ENCODE results near the gene TSC22D4.
A peak's percentile ranks its signal among the peaks of the same experiment; 100 is the strongest.
"Not testable (repeated sequence)": the region's sequence is repeated elsewhere in the genome, so short reads cannot be mapped to it uniquely, and the experiment has no call there.

Gene TSC22D4

GRCh38 chr7:100478958-100479660, at the start of gene TSC22D4:
TSC22D4 (minus strand) TSS chr7:100479214; CDS start chr7:100478038, 1,176 bp downstream.
- TF ChIP-seq CTCF (IDR thresholded peaks at IDR 0.05; ENCODE audit: low read length, missing control alignments), result no peak
- peak; percentile 96 for DNase-seq (ENCODE audit: low read depth)
- peak within 1 kb of the TSS; percentile 93 for H3K4me3 ChIP-seq (replicated peaks; ENCODE audit: low read depth, low read length)

- not testable (repeated sequence) for H3K4me3 ChIP-seq (replicated peaks; ENCODE audit: low read depth, low read length); DNase-seq (ENCODE audit: low read depth)
Measured at GRCh38 chr7:100528108-100528866, 49.3 kb upstream of the TSC22D4 start.

DNA sequence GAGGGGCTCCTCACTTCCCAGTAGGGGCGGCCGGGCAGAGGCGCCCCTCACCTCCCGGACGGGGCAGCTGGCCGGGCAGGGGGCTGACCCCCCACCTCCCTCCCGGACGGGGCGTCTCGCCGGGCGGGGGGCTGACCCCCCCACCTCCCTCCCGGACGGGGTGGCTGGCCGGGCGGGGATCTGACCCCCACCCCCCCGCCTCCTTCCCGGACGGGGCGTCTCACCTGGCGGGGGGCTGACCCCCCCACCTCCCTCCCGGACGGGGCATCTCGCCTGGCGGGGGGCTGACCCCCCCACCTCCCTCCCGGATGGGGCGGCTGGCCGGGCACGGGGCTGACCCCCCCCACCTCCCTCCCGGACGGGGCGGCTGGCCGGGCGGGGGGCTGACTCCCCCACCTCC, 44.2 kb upstream of the TSC22D4 start:
- DNase-seq (ENCODE audit: low read depth); H3K4me3 ChIP-seq (replicated peaks; ENCODE audit: low read depth, low read length): not testable (repeated sequence)

DNA sequence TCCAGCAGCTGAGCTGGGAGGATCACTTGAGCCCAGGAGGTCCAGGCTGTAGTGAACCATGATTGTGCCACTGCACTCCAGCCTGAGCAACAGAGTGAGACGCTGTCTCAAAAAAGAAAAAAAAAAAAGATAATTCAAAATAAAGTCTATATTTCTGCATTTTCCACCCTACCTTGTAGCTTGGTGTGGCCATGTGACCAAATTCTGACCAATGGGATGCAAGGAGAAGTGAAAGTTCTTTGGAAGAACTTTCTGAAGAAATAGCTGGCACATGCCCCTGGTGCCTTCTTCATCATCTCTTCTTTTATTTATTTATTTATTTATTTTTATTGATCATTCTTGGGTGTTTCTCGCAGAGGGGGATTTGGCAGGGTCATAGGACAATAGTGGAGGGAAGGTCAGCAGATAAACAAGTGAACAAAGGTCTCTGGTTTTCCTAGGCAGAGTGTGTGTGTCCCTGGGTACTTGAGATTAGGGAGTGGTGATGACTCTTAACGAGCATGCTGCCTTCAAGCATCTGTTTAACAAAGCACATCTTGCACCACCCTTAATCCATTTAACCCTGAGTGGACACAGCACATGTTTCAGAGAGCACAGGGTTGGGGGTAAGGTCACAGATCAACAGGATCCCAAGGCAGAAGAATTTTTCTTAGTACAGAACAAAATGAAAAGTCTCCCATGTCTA, 43.0 kb upstream of the TSC22D4 start:
- H3K4me3 ChIP-seq (replicated peaks; ENCODE audit: low read depth, low read length); DNase-seq (ENCODE audit: low read depth): not testable (repeated sequence)

- H3K4me3 ChIP-seq (replicated peaks; ENCODE audit: low read depth, low read length), result no peak overlapping the region
- TF ChIP-seq CTCF (IDR thresholded peaks at IDR 0.05; ENCODE audit: low read length, missing control alignments), result no peak
- DNase-seq (ENCODE audit: low read depth), result no peak
Measured at GRCh38 chr7:100521076-100521475, 42.1 kb upstream of the TSC22D4 start.

DNA sequence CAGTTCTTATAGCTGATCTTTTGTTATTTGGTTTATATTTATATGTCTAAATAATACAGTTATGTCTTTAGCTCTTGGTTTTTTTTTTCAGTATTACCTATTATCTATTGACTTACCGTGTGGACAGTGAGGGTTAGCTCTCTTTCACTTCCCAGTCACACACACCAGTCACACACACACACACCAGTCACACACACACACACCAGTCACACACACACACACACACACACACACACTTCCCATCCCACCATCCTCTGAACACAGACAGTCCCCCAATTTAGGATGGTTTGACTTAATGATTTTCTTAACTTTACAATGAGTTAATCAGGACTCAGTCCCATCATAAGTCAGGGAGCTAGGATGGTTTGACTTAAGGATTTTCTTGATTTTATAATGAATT, 41.1 kb upstream of the TSC22D4 start:
- no peak for DNase-seq (ENCODE audit: low read depth)
- no peak for TF ChIP-seq CTCF (IDR thresholded peaks at IDR 0.05; ENCODE audit: low read length, missing control alignments)

DNA sequence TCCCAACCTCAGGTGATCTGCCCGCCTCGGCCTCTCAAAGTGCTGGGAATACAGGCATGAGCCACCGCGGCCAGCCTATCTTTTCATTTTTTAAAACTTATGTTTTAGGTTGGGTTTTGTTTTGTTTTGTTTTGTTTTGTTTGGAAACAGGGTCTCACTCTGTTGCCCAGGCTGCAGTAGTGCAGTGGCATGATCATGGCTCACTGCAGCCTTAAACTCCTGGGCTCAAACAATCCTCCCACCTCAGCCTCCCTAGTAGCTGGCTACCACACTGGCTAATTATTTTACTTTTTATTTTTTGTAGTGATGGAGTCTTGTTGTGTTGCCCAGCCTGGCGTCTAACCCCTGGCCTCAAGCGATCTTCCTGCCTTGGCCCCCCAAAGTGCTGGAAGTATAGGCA, 40.6 kb upstream of the TSC22D4 start:
- no peak for TF ChIP-seq CTCF (IDR thresholded peaks at IDR 0.05; ENCODE audit: low read length, missing control alignments)
- DNase-seq (ENCODE audit: low read depth), result no peak
- H3K4me3 ChIP-seq (replicated peaks; ENCODE audit: low read depth, low read length), result no peak overlapping the region

More for the DNA sequence above, 41.1 kb upstream of the TSC22D4 start:
- H3K4me3 ChIP-seq (replicated peaks; ENCODE audit: low read depth, low read length), result no peak overlapping the region

DNA sequence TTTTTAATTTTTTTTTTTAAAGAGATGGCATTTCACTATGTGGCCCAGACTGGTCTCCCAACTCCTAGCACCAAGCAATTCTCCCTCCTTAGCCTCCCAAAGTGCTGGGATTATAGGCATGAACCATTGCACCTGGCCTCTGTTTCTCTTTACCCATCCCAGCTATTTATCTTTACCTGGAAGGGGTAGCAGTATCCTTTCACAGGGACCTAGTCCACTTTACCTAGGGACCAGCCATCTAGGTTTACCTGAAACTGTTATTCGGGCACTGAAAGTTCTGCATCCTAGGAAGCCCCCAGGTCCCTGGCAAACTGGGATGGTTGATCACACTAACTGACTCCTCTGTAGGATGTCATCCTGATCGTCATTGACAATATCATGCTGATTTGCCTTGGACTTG, 38.3 kb upstream of the TSC22D4 start:
- no peak overlapping the region for H3K4me3 ChIP-seq (replicated peaks; ENCODE audit: low read depth, low read length)
- no peak for DNase-seq (ENCODE audit: low read depth)
- no peak for TF ChIP-seq CTCF (IDR thresholded peaks at IDR 0.05; ENCODE audit: low read length, missing control alignments)

All from fibroblast of pulmonary artery (primary cell).